ENCODE measurements around the gene NKAIN2. TPM values are rescaled to one million over a fixed set of nuclear protein-coding genes. Genes with fewer than 3 reads are reported as not detected.

NKAIN2 gene
- total RNA-seq, 1 experiment from 2014 or later = not detected

- Histone ChIP-seq H3K4me1 (ENCODE audit: control insufficient read depth in 1 of 2, insufficient read depth in 2 of 2, low read length in 2 of 2) (no peaks in the 10 kb centered on the region), H2AFZ (ENCODE audit: low read depth, low read length, poor library complexity, severe bottlenecking) (no peak overlapping the region), H4K20me1 (ENCODE audit: insufficient read depth) (no peaks in the 10 kb centered on the region), H3K4me3 (replicated peaks in 1 of 2; ENCODE audit: low read depth in 1 of 2, low read length in 2 of 2) (no peak overlapping the region), H3K4me2 (ENCODE audit: low read length) (no peak overlapping the region), H3K9me3 (ENCODE audit: control insufficient read depth in 1 of 2, insufficient read depth in 1 of 2, low read depth in 1 of 2, low read length in 2 of 2) (no peaks in the 10 kb centered on the region), H3K9ac (ENCODE audit: low read length) (no peak overlapping the region), H3K36me3 (ENCODE audit: control insufficient read depth in 1 of 2, insufficient read depth in 2 of 2, low read length in 2 of 2) (no peaks in the 10 kb centered on the region), H3K9me2 (ENCODE audit: insufficient read depth) (no peaks in the 10 kb centered on the region; the same call in 1 of the 2 replicates), H3K27me3 (ENCODE audit: insufficient read depth, low read length) (no peaks in the 10 kb centered on the region), H3K27ac (ENCODE audit: low read depth, low read length) (no peak overlapping the region), H3K79me2 (ENCODE audit: insufficient read depth, low read length) (no peaks in the 10 kb centered on the region)
- no peak for DNase-seq (ENCODE audit: low read depth, low spot score)
- TF ChIP-seq ZBTB33 (IDR thresholded peaks at IDR 0.05; ENCODE audit: extremely low read depth, insufficient replicate concordance, low read length) (no peak), EZH2 (IDR thresholded peaks at IDR 0.05) (no peak), EGR1 (IDR thresholded peaks at IDR 0.05; ENCODE audit: low read depth) (no peak)
- ChIA-PET RAD21 (ENCODE audit: low non-redundant PET in 1 of 2, low total read pairs in 2 of 2, uncharacterized antibody in 2 of 2, unreplicated experiment in 2 of 2) (no interaction called here), CTCF (no interaction called here), POLR2A (no interaction called here)
- no peak for ATAC-seq
- no TSS peak for BruUV-seq (replicated peaks)
- intact Hi-C loops (cut with micrococcal nuclease) = no loop called here
Measured at GRCh38 chr6:124858564-124858963, 1054.9 kb downstream of the NKAIN2 start.

- RAD21 ChIA-PET (ENCODE audit: low non-redundant PET in 1 of 2, low total read pairs in 2 of 2, uncharacterized antibody in 2 of 2, unreplicated experiment in 2 of 2) = no interaction called here
- CTCF ChIA-PET = no interaction called here
- Histone ChIP-seq H3K4me3 (replicated peaks in 1 of 2; ENCODE audit: low read depth in 1 of 2, low read length in 2 of 2) (no peak overlapping the region), H3K36me3 (ENCODE audit: control insufficient read depth in 1 of 2, insufficient read depth in 2 of 2, low read length in 2 of 2) (no peaks in the 10 kb centered on the region), H3K9ac (ENCODE audit: low read length) (no peak overlapping the region), H3K4me1 (ENCODE audit: control insufficient read depth in 1 of 2, insufficient read depth in 2 of 2, low read length in 2 of 2) (no peaks in the 10 kb centered on the region), H3K4me2 (ENCODE audit: low read length) (no peak overlapping the region), H2AFZ (ENCODE audit: low read depth, low read length, poor library complexity, severe bottlenecking) (no peak overlapping the region), H3K79me2 (ENCODE audit: insufficient read depth, low read length) (no peaks in the 10 kb centered on the region), H4K20me1 (ENCODE audit: insufficient read depth) (no peaks in the 10 kb centered on the region), H3K27me3 (ENCODE audit: insufficient read depth, low read length) (no peaks in the 10 kb centered on the region), H3K9me2 (ENCODE audit: insufficient read depth) (no peaks in the 10 kb centered on the region; the same call in 1 of the 2 replicates), H3K27ac (ENCODE audit: low read depth, low read length) (no peak overlapping the region), H3K9me3 (ENCODE audit: control insufficient read depth in 1 of 2, insufficient read depth in 1 of 2, low read depth in 1 of 2, low read length in 2 of 2) (no peaks in the 10 kb centered on the region)
- POLR2A ChIA-PET = no interaction called here
- ATAC-seq (no peak), DNase-seq (ENCODE audit: low read depth, low spot score) (no peak)
- intact Hi-C loops (cut with micrococcal nuclease) = no loop called here
- BruUV-seq (replicated peaks) = no TSS peak
- no peak for TF ChIP-seq SP1 (IDR thresholded peaks at IDR 0.05; ENCODE audit: low read depth)
- TF ChIP-seq ELF1 (IDR thresholded peaks at IDR 0.05; ENCODE audit: borderline replicate concordance, low read depth) = no peak
- TF ChIP-seq MAX (IDR thresholded peaks at IDR 0.05) = no peak
- no peak for TF ChIP-seq SIN3A (IDR thresholded peaks at IDR 0.05; ENCODE audit: low read depth)
- no peak for TF ChIP-seq TCF7L2 (IDR thresholded peaks at IDR 0.05; ENCODE audit: borderline replicate concordance, extremely low read depth, insufficient read depth, insufficient read length)
- no peak for TF ChIP-seq EZH2phosphoT487 (IDR thresholded peaks at IDR 0.05; ENCODE audit: borderline replicate concordance)
- no peak for TF ChIP-seq CEBPB (IDR thresholded peaks at IDR 0.05; ENCODE audit: low read depth)
- TF ChIP-seq POLR2AphosphoS5 (IDR thresholded peaks at IDR 0.05; ENCODE audit: low read depth, low read length) = no peak
- no peak for TF ChIP-seq CTCF (IDR thresholded peaks at IDR 0.05 in 2 of 3, conservative IDR thresholded peaks at IDR 0.05 in 1 of 3; ENCODE audit: borderline replicate concordance in 1 of 3, insufficient read depth in 1 of 3, low read depth in 2 of 3, low read length in 2 of 3)
- no peak for TF ChIP-seq SRF (IDR thresholded peaks at IDR 0.05; ENCODE audit: low read depth)
- TF ChIP-seq POLR2A (IDR thresholded peaks at IDR 0.05; ENCODE audit: borderline replicate concordance, extremely low read depth, insufficient read depth, insufficient read length) = no peak
- TF ChIP-seq ZNF274 (IDR thresholded peaks at IDR 0.05; ENCODE audit: low read depth, low read length) = no peak
- no peak for TF ChIP-seq EGR1 (IDR thresholded peaks at IDR 0.05; ENCODE audit: low read depth)
- TF ChIP-seq CBX3 (IDR thresholded peaks at IDR 0.05; ENCODE audit: low read depth) = no peak
- TF ChIP-seq ZFX (IDR thresholded peaks at IDR 0.05) = no peak
- TF ChIP-seq YY1 (IDR thresholded peaks at IDR 0.05; ENCODE audit: extremely low read depth, insufficient replicate concordance, low read depth, low read length) = no peak
Measured at GRCh38 chr6:124859366-124859765, 1055.7 kb downstream of the NKAIN2 start.
